Astrocyte of the spinal cord (primary cell): ENCODE results near the gene TSPAN9.

Experiments
- DNase-seq: peaks from one replicate; pipeline ENCODE4 v3.0.0; 2011; ENCODE audit warnings: low read depth, low spot score
- H3K4me3 ChIP-seq: 2 replicates; pipeline ENCODE4 v1.5.1; 2011; ENCODE audit warnings: low read depth, mild to moderate bottlenecking, low read length, moderate library complexity
- in situ Hi-C: cut with HindIII; loops from 2 replicates; pipeline ENCODE4 v1.10.0; 2017; ENCODE audit warnings: low sequenced_read_pairs
- TF ChIP-seq, protein P1 (sequence below): IDR thresholded peaks from 2 replicates; pipeline ENCODE4 v1.5.1; 2012; ENCODE audit warnings: low read depth, mild to moderate bottlenecking, low read length, inconsistent platforms

Gene TSPAN9

DNA sequence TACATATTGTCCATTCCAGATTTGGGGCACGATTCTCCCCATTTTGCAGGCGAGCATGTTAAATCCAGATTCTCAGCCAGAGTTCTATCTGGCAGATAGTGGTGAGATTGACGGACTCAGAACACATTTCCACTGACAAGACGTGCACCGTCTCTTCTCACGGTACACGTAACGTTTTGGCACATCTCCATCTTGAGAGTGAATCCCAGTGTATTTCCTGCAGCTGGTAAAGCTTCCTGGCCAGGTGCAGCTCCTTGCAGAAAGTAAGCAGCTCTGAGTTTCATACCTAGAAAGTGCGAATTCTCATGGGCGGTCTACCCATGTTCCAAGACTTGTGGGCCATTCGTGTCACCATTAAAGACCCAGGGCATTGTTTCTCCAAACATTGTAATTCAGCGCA is 102.6 kb downstream of the TSPAN9 start:
- DNase-seq: no peak
- TF ChIP-seq, protein P1, sequence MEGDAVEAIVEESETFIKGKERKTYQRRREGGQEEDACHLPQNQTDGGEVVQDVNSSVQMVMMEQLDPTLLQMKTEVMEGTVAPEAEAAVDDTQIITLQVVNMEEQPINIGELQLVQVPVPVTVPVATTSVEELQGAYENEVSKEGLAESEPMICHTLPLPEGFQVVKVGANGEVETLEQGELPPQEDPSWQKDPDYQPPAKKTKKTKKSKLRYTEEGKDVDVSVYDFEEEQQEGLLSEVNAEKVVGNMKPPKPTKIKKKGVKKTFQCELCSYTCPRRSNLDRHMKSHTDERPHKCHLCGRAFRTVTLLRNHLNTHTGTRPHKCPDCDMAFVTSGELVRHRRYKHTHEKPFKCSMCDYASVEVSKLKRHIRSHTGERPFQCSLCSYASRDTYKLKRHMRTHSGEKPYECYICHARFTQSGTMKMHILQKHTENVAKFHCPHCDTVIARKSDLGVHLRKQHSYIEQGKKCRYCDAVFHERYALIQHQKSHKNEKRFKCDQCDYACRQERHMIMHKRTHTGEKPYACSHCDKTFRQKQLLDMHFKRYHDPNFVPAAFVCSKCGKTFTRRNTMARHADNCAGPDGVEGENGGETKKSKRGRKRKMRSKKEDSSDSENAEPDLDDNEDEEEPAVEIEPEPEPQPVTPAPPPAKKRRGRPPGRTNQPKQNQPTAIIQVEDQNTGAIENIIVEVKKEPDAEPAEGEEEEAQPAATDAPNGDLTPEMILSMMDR: no peak
- in situ Hi-C loops: no loop called here
- no peak overlapping the region for H3K4me3 ChIP-seq

DNA sequence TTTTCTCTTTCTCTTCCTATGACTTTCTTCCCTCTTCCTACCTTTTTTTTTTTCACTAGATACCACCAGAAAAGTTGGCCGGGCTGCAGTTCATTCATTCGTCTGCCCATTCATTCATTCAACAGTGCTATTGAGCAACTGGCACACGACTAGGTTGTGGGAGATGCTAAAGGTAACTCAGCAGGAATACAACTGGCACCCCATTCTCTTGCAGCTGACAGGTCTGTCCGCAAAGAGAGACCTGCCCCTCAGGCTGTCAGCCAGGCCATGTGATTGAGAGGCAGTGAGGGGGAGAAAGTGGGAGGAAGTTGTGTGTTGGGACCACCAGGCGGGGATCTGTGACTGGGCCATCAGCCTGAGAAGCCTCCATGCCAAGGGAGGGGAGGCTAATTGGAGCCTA is 105.2 kb downstream of the TSPAN9 start:
- in situ Hi-C loops: no loop called here
- no peak for DNase-seq
- TF ChIP-seq, protein P1: no peak
- no peak overlapping the region for H3K4me3 ChIP-seq

DNA sequence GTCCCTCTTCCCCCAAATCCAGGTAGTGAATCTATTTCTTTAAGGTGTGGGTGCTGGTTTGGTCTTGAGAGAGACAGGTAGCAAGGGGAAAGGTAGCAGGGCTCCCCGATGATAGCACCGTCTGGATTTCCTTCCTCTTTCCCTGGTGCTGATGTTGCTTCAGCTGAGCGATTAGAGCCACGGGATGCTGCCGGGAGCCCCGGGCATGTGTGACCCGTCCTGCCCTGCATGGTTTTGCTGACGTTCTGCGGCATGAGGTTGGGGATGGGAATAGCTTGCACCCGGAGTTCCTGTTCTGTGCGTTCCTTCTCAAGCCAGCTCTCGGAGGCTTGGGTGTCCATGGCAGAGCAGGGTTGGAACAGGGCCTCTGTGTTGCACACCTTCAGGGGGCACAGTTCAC is 107.3 kb downstream of the TSPAN9 start:
- TF ChIP-seq, protein P1: no peak
- in situ Hi-C loops: no loop called here
- DNase-seq: no peak
- no peak overlapping the region for H3K4me3 ChIP-seq

DNA sequence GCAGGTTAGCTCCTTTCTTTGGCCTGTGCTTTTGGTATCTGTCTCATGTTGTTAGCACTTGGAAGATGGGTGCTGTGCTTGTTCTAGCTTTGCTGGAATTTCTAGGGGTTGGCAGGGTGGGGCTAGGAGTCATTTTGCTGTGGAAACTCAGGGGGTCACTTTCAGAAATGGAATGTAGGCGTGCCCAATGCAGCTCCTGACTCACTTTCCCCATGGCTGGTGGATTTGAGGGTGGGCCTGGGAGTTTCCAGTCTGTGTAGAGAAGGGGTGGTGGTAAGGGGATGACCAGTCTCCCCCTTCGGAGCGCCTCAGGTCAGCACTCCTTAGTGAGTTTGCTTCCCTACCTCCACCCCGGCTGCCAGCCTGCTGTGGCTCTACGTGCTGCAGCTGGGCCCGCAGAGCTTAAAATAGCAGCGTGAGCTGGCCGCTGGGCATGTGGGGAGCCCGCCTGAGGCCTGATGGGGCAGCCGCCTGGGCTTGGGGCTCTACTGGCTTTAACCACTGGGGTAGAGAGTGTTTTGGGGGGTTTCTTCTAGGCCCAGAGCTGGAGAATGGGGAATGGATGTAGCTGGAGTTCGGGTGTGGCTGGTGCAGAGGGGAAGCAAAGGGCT is 108.2 kb downstream of the TSPAN9 start:
- DNase-seq: no peak
- no peak overlapping the region for H3K4me3 ChIP-seq
- in situ Hi-C loops: no loop called here
- TF ChIP-seq, protein P1: no peak

DNA sequence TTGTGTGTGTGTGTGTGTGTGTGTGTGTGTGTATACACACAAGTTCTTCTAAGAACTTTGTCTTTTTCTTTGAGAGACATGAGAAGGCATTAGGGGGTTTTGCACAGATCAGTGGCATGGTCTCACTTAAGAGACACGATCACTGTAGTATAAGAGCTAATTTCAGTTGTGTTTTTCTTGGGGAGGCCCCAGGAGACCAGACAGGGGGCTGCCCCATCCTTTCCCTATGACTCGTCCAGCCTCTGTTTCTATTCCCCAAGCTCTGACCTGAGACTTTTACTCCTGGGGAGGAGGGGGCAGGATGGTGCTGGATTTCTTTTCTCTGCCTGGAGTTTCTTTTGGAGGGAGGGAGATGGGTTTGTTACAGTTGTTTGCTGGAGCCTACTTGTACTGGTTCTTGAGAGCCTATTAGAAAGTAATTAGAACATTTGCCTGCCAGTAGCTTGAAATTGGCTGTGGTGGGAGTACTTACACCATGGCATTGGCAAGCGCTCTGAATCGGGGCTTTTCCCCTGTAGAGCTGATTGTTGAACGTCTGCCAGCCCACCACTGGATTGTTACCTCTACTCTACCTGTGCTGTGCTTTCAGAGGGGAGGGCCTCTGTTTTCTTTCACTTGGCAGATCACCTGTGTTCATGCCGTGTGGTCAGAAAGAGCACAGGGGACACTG is 109.5 kb downstream of the TSPAN9 start:
- no peak overlapping the region for H3K4me3 ChIP-seq
- in situ Hi-C loops: no loop called here
- TF ChIP-seq, protein P1: no peak
- no peak for DNase-seq

DNA sequence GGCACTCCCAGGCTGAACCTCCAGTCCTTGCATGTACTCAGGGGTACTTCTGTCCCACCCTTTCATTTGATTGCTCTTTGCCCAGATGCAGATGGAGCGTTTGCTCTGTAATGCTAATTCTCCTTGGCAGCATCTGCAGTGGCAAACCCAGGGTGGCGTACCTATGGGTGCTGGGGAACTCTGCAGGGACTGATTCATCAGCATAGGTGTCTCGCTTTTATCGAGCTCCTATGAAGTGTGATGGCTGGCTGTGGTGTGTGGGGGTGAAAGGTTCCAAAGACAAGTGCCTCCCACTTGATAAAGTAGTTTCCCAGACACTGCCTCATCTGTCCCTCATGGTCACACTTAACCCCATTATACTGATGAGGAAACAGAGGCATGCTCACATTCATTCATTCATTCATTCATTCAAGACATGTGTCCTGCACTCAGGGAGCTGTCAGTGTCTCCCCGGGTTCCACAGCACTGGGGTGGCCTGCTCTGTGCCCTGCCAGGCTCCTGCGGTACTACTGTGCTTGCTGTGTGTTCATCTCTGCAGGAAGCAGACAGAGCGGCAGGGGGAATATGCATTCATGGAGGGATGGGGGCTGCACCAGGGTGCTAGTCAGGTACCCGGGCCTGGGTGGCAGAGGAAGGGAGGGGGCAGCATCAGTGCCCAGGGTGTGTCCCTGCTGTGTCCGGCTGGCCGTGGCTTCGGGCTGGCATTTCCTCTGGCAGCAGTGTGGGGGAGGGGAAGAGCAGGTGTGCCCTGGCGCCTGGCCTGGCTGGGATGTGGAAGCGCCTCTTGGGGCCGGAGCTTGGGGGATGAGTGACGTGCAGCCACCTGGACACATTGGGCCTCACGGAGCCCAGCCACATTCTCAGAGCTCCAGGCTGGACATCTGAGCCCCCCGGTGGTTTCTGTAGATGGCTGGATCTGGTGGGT is 110.9 kb downstream of the TSPAN9 start:
- no peak overlapping the region for H3K4me3 ChIP-seq
- in situ Hi-C loops: no loop called here
- TF ChIP-seq, protein P1: no peak
- DNase-seq: no peak
